Measurements from ENCODE around the gene NBEA.

NBEA gene

DNA sequence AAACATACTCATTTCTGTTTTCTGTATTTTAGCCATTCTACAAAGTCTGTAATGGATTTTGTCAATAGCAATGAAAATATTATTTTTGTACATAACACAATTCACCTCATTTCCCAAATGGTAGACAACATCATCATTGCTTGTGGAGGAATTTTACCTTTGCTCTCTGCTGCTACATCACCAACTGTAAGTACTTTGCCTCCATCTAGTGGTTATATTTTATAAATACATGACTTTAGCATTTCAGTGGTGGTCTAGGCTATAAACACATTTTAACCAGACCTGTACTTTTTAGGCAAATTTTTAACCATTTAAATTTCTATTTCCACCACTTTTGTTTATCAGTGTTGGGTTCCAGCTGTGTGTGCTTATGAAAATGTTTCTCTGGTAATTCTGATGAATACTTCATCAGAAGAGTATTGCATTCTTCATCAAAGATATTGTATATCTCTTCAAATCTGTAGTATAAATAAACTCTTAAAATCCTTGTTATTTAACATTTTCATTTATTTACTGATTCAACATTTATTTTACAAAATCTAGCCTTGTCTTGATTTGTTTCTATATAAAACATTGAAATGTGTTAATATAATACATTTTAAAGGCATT, 222.4 kb downstream of the NBEA start:
- H3K4me3 ChIP-seq (ENCODE audit: control insufficient read depth, low read depth, low read length), result no peak overlapping the region
- DNase-seq (ENCODE audit: low read depth), result no peak
- peak; percentile 59 for TF ChIP-seq CTCF (IDR thresholded peaks at IDR 0.05; ENCODE audit: control insufficient read depth, insufficient read depth, low read depth, low read length, missing control alignments)

GRCh38 chr13:35165205-35165604, 223.1 kb downstream of the NBEA start:
- DNase-seq (ENCODE audit: low read depth), result no peak
- TF ChIP-seq CTCF (IDR thresholded peaks at IDR 0.05; ENCODE audit: control insufficient read depth, insufficient read depth, low read depth, low read length, missing control alignments), result no peak
- H3K4me3 ChIP-seq (ENCODE audit: control insufficient read depth, low read depth, low read length), result no peak overlapping the region

- no peak for DNase-seq (ENCODE audit: low read depth)
- no peak overlapping the region for H3K4me3 ChIP-seq (ENCODE audit: control insufficient read depth, low read depth, low read length)
- TF ChIP-seq CTCF (IDR thresholded peaks at IDR 0.05; ENCODE audit: control insufficient read depth, insufficient read depth, low read depth, low read length, missing control alignments), result no peak
Observed at GRCh38 chr13:35179494-35179893, 237.4 kb downstream of the NBEA start.

DNA sequence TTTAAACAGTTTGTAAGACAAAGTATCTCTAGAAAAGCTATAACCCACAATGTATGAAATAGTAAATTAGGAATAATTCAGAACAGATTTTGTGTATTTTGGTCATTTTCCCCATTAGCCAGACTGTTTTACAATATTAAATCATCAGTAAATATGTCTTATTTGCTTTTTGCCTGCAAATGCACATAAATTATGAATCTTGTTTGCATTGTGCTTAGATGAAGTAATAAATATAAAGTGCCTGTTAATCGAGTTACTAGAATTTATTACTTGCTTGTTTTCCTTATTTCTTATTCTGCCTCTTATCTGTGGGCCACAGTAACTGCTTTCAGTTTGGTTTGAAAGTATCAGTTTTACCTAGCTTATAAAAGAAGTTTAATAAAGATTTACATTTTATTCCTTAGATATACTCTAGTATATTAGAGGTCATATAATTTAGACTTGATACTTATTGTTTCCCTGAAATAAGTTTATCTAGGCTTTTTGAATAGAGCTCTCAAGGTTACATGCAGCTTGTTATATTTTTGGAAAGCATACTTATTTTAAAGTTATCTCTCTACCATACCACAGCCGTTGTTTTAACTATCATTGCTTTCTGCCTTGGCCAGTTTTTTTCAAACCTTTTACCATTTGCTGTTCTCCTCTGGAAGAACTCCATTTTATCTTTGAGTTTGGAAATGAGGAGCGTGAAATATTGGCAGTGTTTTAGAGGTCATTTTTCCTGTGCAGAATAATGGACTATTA, 238.0 kb downstream of the NBEA start:
- H3K4me3 ChIP-seq (ENCODE audit: control insufficient read depth, low read depth, low read length), result no peak overlapping the region
- no peak for DNase-seq (ENCODE audit: low read depth)
- TF ChIP-seq CTCF (IDR thresholded peaks at IDR 0.05; ENCODE audit: control insufficient read depth, insufficient read depth, low read depth, low read length, missing control alignments), result no peak

DNA sequence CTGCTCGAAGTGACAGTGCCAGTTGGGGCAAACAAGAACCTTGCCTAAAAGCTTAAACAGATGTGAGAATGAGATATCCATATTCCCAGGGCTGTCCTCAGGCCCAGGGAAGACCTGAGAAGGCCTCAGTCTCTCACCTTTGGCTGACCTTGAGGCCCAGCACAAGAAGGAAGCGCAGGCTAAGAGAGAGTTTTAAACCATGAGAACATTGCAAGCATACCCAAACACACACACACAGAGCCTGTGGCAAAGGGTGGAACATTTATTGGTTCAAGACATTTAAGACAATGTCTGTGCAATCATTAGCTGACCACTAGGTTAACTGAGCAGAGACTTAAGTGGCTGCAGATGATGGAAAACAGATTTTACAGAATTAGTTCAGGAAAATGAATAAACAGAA, 248.2 kb downstream of the NBEA start:
- H3K4me3 ChIP-seq (ENCODE audit: control insufficient read depth, low read depth, low read length), result no peak overlapping the region
- no peak for TF ChIP-seq CTCF (IDR thresholded peaks at IDR 0.05; ENCODE audit: control insufficient read depth, insufficient read depth, low read depth, low read length, missing control alignments)
- DNase-seq (ENCODE audit: low read depth), result peak; percentile 47

- no peak for DNase-seq (ENCODE audit: low read depth)
- no peak for TF ChIP-seq CTCF (IDR thresholded peaks at IDR 0.05; ENCODE audit: control insufficient read depth, insufficient read depth, low read depth, low read length, missing control alignments)
- no peak overlapping the region for H3K4me3 ChIP-seq (ENCODE audit: control insufficient read depth, low read depth, low read length)
Observed at GRCh38 chr13:35191883-35192282, 249.8 kb downstream of the NBEA start.

All from AG09309 (cell line).